Heart right ventricle (tissue), 16 donors: ENCODE data around the gene WHRN. TPM values are rescaled to one million over a fixed set of nuclear protein-coding genes. Genes with fewer than 3 reads are reported as not detected.

Experiments used
- ATAC-seq, 8 donors: fragments of 200-7000 bp; cut with Tn5 transposase; one replicate each; pipeline ENCODE4 v1.9.1; 2020; ENCODE audit warnings: mild to moderate bottlenecking in 8 of 8, moderate library complexity in 8 of 8, moderate number of reproducible peaks in 1 of 8
- DNase-seq, 2 donors: peaks; one replicate each; pipeline ENCODE4 v3.0.0-alpha.2; 2020
- H3K27ac ChIP-seq, 10 donors: fragments of 200-600 bp; sonication (generic) in 2 of 10; one replicate each; pipeline versions ENCODE4 v1.5.0 to v1.8.0; 2020 to 2022; ENCODE audit warnings: mild to moderate bottlenecking in 3 of 10
- H3K27me3 ChIP-seq, 7 donors: fragments of 200-600 bp; one replicate each; pipeline ENCODE4 v1.8.0; 2021 to 2022; ENCODE audit warnings: mild to moderate bottlenecking in 2 of 7
- H3K36me3 ChIP-seq, 9 donors: fragments of 200-600 bp; sonication (generic) in 1 of 9; one replicate each; pipeline versions ENCODE4 v1.5.0 to v1.8.0; 2020 to 2022; ENCODE audit warnings: mild to moderate bottlenecking in 2 of 9
- H3K4me1 ChIP-seq, 9 donors: fragments of 200-600 bp; sonication (generic) in 1 of 9; one replicate each; pipeline versions ENCODE4 v1.5.0 to v1.8.0; 2020 to 2022; ENCODE audit warnings: mild to moderate bottlenecking in 4 of 9
- H3K4me3 ChIP-seq, 10 donors: fragments of 200-600 bp; sonication (generic) in 2 of 10; one replicate each; pipeline versions ENCODE4 v1.5.0 to v1.8.0; 2020 to 2022; ENCODE audit warnings: mild to moderate bottlenecking in 7 of 10, moderate library complexity in 2 of 10
- H3K9me3 ChIP-seq, 11 donors: fragments of 200-600 bp in 10 of 11; sonication (generic) in 2 of 11; one replicate each; pipeline versions ENCODE4 v1.5.0 to v1.8.0; 2013 to 2022; ENCODE audit warnings: mild to moderate bottlenecking in 2 of 11, control low read depth in 1 of 11, moderate library complexity in 1 of 11
- CTCF ChIP-seq, 9 donors: fragments of 200-600 bp; sonication (generic) in 2 of 9; IDR thresholded peaks; one replicate each; pipeline versions ENCODE4 v1.5.0 to v1.8.0; 2021 to 2022; ENCODE audit warnings: antibody characterized with exemption in 9 of 9, mild to moderate bottlenecking in 5 of 9, moderate library complexity in 1 of 9
- WGBS, 2 donors: extraction: QIAGEN DNeasy Blood & Tissue Kit; methylation state at CpG; one replicate each; pipeline ENCODE4 v1.1.7; 2013; ENCODE audit warnings: inconsistent platforms in 1 of 2; 5-methylcytosine and 5-hydroxymethylcytosine counted together
- intact Hi-C, 10 donors: fragments of 100-400 bp; cut with DNase I; formaldehyde crosslinking; loops; one replicate each; pipeline versions ENCODE4 v1.11.1 to v1.14.2; 2022
- polyA plus RNA-seq, 2 donors: library from polyadenylated mRNA; stranded (reverse); fragments of 200-250 nt; gene quantifications; one replicate each; pipeline ENCODE4 v1.2.3, GENCODE V29; 2013
- total RNA-seq, 10 donors: library from RNA; stranded (reverse); fragmentation: NEBNext Ultra II Directional in 3 of 10; extraction: Animal tissue kit (Norgen Biotek cat#: 25700) in 3 of 10; gene quantifications; one replicate each; pipeline versions ENCODE4 v1.2.1 to v1.2.4, GENCODE V29; 2021 to 2023
- donor health status: Arrhythmogenic right ventricular cardiomyopathy.
- donor health status: ischemic (EF 13 %, LVEDD 7.1; RV severe dilation, severe dysfunction).
- donor health status: healthy with polysubstance abuse.
- donor health status: DM: no; HTN: yes; CAD: no.
- donor health status: DM: no; HTN: no; CAD: no.
- donor health status: ischemic (EF 25% LVEDD 6.9; RV normal size, moderate dysfunction).
- donor health status: ischemic (EF 25% LVEDD 5.7; RV mildly dilated, moderate dysfunction).
- donor health status: healthy.
- donor health status: DM: yes; HTN: yes; CAD: no.
- donor health status: Ischemic cardiomyopathy.
- donor health status: ischemic (EF 35%, LVEDD 5.7; RV mildly dilated, moderate dysfunction).
- donor health status: nonischemic (EF 11% LVEDD 7.7; RV severe dilation, severe dysfunction).
- donor health status: DM: yes; HTN: yes; CAD: no.
- donor health status: PGD.
- donor health status: ischemic (EF 29% LVEDD 5.4; RV normal size, mild dysfunction).
- donor health status: nonischemic (EF 23%, LVEDD 6.1; RV moderate dilation, normal function).

Gene WHRN
- total and polyA plus RNA-seq, 12 donors: 0.13 to 1.3 (median 0.58) TPM; not detected in 1

- intact Hi-C loops: loop anchor here in 5 of 10 donors (10.0 kb wide), 3 partner anchors 212 to 582 kb away; partner anchors contain the start of gene TEX53 (in 4 of the 5)
Measured at GRCh38 chr9:114433086-114433485, 72.2 kb downstream of the WHRN start.

DNA sequence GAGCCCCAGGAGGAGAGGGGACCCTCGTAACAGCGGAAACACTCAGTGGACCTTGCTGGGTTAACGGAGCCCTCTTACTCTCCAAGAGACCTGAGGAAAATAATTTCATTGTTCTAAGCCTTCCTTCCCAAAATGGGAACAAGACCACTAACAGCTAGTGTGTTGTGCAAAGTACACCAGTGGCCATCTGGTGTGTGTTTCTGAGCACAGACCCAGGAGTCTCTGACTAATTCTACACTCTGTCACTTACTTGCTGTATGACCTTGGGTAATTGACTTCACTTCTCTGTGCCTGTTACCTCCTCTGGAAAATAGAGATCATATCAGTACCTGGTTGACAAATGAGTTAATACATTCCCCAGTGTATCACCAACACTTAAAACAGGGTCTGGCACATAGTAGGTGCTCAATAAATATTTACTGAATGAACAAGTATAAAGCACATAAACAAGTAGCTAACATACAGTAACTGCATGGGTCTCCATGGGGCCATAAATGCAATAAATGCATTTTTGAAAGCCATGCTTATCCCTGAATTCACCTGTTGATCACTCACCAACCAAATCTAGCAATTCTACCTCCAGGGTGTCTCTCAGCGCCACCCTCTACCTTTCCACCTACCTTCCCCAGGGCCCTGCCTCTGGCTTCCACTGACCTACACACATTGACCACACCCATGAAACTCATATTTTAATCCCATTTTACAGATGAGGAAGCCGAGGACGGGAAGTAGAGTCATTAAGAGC is 72.8 kb downstream of the WHRN start:
- DNase-seq (no peak), ATAC-seq (no peak)
- intact Hi-C loops: loop anchor here in 5 of 10 donors (10.0 kb wide), 3 partner anchors 212 to 582 kb away; partner anchors contain the start of gene TEX53 (in 4 of the 5)
- 75 to 77% methylated on average over 6 of the region's 6 CpGs for WGBS, 2 donors
- Histone ChIP-seq H3K4me1 (no peaks in the 10 kb centered on the region), H3K4me3 (no peak overlapping the region), H3K27me3 (peaks cover 0 to 44% (median 8%) of the 10 kb centered on the region in 7 donors), H3K27ac (no peak overlapping the region), H3K36me3 (no peaks in the 10 kb centered on the region), H3K9me3 (no peaks in the 10 kb centered on the region)
- TF ChIP-seq CTCF (IDR thresholded peaks at IDR 0.05): no peak

More at GRCh38 chr9:114433086-114433485, 72.2 kb downstream of the WHRN start:
- Histone ChIP-seq H3K27me3 (peaks cover 0 to 44% (median 8%) of the 10 kb centered on the region in 7 donors), H3K4me1 (no peaks in the 10 kb centered on the region), H3K36me3 (no peaks in the 10 kb centered on the region), H3K9me3 (no peaks in the 10 kb centered on the region), H3K4me3 (no peak overlapping the region), H3K27ac (no peak overlapping the region)
- 89 to 92% methylated on average over 15 of the region's 15 CpGs for WGBS, 2 donors
- DNase-seq: no peak
- no peak for ATAC-seq
- TF ChIP-seq CTCF (IDR thresholded peaks at IDR 0.05): no peak

- intact Hi-C loops: loop anchor here in 5 of 10 donors (10.0 kb wide), 3 partner anchors 213 to 583 kb away; partner anchors contain the start of gene TEX53 (in 4 of the 5)
- TF ChIP-seq CTCF (IDR thresholded peaks at IDR 0.05): no peak
- no peaks in the 10 kb centered on the region for H3K36me3 ChIP-seq
- ATAC-seq: no peak
- H3K9me3 ChIP-seq: no peaks in the 10 kb centered on the region
- DNase-seq: no peak
- H3K27me3 ChIP-seq: peaks cover 0 to 45% (median 8%) of the 10 kb centered on the region in 7 donors
- no peak overlapping the region for H3K27ac ChIP-seq
- no peak overlapping the region for H3K4me3 ChIP-seq
- H3K4me1 ChIP-seq: no peaks in the 10 kb centered on the region
- 70 to 82% methylated on average over 6 of the region's 6 CpGs for WGBS, 2 donors
Measured at GRCh38 chr9:114431770-114432169, 73.5 kb downstream of the WHRN start.

- ATAC-seq (no peak), DNase-seq (no peak)
- no peaks in the 10 kb centered on the region for H3K4me1 ChIP-seq
- no peak for TF ChIP-seq CTCF (IDR thresholded peaks at IDR 0.05)
- H3K4me3 ChIP-seq: no peak overlapping the region
- no peaks in the 10 kb centered on the region for H3K9me3 ChIP-seq
- no peaks in the 10 kb centered on the region for H3K36me3 ChIP-seq
- WGBS, 2 donors: 81 to 92% methylated on average over 4 of the region's 4 CpGs
- peaks cover 0 to 53% (median 8%) of the 10 kb centered on the region in 7 donors for H3K27me3 ChIP-seq
- intact Hi-C loops: loop anchor here in 5 of 10 donors (10.0 kb wide), 3 partner anchors 214 to 584 kb away; partner anchors contain the start of gene TEX53 (in 4 of the 5)
- no peak overlapping the region for H3K27ac ChIP-seq
Measured at GRCh38 chr9:114431003-114431402, 74.3 kb downstream of the WHRN start.
